ENCODE measurements around the gene MADD.

MADD gene

GRCh38 chr11:47378010-47378835 is 108.3 kb downstream of the MADD start, which contains the start of gene SPI1:
Gene SPI1 (minus strand): TSS chr11:47378547. CDS start chr11:47378353, 194 bp downstream.
- TF ChIP-seq CTCF (IDR thresholded peaks at IDR 0.05; ENCODE audit: low read depth, low read length) = no peak
- H3K4me3 ChIP-seq (ENCODE audit: low read depth, low read length) = no peak within 1 kb of the TSS

DNA sequence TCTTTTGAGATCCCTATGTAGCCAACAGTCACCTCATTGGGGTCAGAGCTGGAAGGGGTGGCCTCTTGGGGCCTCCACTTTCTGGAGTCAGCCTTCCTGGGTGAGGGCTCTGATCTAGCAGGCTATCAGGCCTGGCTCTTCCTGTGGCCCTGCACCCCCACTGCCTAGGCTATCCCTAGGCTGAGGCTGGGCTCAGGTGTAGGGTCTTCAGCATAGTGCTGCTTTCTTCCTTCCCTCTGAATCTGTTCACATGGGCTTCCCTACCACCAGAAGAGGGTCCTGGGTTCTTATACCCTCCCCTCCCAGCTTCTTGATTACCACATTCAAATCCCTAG is 108.9 kb downstream of the MADD start:
- no peak for TF ChIP-seq CTCF (IDR thresholded peaks at IDR 0.05; ENCODE audit: low read depth, low read length)
- H3K4me3 ChIP-seq (ENCODE audit: low read depth, low read length) = no peak overlapping the region

DNA sequence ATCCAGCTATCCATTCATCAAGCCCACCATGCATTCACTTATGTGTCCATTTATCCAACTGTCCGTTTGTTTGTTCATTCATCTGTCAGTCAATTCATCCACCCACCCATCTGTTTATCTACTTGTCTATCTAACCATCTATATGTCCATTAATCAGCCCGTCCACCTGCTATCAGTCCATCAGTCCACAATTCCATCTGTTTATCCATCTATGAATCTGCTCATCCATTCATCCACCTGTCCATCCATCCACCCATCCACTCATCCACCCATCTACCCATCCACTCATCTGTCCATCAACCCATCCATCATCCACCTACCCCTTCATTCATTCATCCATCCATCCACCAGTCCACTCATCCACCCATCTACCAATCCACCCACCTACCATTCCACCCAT is 109.4 kb downstream of the MADD start:
- no peak for TF ChIP-seq CTCF (IDR thresholded peaks at IDR 0.05; ENCODE audit: low read depth, low read length)
- no peak overlapping the region for H3K4me3 ChIP-seq (ENCODE audit: low read depth, low read length)

Data from WI38 (cell line).